HUDEP-2 (cell line): ENCODE measurements around the gene CCDC187.
"Not testable (repeated sequence)": the region's sequence is repeated elsewhere in the genome, so short reads cannot be mapped to it uniquely, and the experiment has no call there.

Experiments
- DNase-seq, 76 experiments: peaks; one replicate each; lab custom pipeline; 2025; ENCODE audit not compliant: unreplicated experiment in 76 of 76; lab: John Stamatoyannopoulos, UW

Gene CCDC187

DNA sequence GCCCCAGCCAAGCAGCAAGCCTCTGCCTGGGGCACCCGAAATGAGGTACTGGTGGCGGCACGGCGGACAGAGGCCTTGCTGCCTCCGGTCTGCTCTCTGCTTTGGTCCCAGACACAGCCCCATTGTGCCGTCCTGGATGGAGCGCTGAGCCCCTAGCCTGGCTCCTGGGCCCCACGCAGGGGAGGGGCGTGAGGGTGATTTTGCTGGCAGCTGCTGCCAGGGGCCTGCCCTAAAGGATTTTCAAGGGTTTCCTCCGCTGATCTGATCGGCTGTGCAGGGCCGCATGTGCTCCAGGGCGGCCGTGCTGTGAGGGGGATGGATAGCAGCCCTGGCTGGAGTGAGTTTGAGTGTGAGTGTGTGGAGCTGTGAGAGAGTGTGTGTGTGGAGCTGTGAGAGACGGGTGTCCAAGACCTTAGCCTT is 24.7 kb upstream of the CCDC187 start:
- no peak for DNase-seq

DNA sequence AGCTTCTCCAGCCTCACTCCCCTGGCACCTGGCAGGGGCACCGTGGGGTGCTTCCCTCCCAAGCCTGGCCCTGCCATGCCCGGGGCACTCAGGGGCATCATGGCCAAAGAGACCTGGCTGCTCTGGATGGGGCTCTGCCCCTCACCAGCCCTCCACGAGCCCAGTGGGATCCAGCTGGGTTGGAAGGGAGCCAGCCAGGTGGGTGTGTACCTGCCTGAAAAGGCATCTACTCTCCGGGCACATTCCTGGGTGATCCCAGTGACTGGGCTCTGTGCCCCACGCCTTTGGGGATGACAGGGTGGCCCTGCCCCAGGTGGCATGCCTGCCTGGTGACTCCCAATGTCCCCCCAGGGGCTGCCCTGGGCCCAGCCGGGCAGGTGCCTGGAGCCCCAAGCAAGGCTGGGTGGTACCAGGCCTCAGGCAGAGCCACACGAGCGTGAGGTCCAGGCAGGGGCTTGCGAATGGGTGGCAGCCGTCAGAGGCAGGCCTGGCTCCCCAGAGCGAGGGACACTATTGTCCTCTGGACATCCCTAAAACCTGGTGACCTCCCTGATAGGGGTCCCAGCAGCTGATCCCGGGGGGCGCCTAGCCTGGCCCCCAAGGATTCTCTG is 24.2 kb upstream of the CCDC187 start:
- no peak for DNase-seq

DNA sequence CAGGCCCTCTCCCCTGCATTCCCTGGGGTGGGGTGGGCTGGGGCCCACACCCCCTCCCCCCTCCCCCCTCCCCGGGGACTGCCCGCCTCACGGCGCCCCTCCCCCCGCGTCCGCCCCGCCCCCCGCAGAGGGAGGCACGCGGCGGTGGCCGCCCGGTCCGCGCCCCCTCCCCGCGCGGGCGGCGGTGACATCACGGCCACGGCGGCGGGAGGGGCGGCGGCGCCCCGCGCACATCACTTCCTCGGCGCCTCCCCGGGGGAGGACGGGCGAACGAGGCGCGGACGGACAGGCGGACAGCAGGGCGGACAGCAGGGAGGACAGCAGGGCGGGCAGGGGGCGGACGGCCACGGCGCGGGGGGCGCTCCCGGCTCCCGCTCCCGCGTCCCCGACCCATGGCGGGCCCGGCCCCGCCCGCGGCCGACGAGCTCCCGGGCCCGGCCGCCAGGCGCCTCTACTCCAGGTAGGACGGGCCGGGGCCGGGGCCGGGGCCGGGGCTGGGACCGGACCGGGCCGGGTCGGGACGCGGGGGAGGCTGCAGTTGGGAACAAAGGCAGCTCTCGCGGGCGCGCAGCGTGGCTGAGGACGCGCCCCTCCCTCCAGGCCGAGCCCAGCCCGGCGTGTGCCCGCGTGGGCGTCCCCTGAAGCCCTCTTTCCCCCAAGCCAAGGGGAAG is 23.5 kb upstream of the CCDC187 start, which contains the start of gene GPSM1:
Gene GPSM1, plus strand, starts transcription at position 236 of the 671 bp plus-strand sequence. Its CDS starts 157 bp downstream, at position 393.
- DNase-seq = no peak

DNA sequence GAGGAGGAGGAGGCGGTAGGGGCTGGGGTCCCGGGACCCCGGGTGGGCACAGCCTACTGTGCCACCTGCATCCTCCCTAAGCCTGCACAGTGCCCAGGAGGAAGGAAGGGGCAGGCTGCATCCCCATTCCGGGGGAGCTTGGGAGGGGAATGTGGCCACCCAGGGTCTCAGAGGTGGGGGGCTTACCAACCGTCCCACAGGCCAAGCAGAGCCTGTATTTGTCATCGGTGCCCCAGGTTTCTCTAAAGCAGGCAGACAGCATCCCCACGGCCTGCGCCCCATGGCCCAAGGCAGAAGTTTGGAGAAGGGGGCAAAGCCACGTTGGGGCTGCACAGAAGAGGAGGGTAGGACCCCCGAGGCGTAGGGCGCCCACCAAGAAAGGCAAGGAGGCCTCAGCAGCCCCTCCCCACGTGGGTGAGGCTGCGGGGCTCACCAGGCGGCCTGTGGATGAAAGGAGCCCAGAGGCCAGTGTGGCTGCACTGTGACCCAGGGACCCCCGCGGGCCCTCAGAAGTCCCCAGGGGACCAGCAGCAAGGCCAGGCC is 22.9 kb upstream of the CCDC187 start:
- DNase-seq = no peak

DNA sequence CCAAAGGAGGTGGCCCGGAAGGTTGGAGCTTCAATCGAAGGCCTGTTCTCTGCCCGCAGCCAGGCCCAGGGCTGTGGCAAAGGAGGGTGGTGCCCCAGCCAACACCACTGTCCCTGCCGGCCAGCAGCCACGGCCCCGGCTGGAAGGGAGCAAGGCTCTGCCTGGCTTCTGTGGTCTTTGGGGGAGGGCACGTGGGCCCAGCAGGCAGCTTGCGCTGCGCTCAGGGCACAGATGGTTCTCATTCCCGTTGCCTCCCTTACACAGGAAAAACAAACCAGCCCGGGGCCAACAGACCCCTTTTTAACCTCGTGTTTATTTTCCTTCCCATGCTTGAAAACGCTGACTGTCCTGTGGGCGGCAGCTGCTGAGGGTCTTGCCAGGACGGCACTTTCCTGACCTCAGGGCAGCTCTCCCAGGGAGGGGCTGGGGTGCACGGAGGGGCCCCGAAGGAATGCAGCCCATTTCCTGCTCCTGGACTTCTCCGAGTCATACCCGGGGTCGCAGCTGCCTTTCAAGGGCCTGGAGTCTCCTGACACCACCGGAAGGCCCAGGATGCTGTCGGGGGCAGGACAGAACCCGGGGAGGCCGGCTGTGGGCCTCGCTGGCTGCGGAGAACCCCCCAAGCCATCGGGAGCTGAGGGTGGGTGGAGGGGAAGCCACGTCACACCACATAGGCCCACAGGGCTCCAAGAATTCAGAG is 22.3 kb upstream of the CCDC187 start:
- no peak for DNase-seq

DNA sequence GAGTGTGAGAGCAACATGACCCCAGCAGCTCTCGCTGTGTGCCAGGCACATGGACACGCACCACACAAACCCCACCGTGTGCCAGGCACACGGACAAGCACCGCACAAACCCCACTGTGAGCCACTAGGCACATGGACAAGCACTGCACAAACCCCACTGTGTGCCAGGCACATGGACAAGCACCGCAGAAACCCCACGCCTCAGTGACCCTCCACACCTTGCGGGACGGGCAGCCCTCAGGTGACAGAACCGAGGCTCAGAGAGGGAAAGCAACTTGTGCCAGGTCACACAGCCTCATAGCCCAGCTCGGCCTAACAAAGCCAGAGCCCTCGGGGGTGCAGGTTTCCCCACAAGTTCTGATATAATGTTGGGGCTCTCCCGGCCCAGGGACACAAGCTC is 21.5 kb upstream of the CCDC187 start:
- DNase-seq = no peak

DNA sequence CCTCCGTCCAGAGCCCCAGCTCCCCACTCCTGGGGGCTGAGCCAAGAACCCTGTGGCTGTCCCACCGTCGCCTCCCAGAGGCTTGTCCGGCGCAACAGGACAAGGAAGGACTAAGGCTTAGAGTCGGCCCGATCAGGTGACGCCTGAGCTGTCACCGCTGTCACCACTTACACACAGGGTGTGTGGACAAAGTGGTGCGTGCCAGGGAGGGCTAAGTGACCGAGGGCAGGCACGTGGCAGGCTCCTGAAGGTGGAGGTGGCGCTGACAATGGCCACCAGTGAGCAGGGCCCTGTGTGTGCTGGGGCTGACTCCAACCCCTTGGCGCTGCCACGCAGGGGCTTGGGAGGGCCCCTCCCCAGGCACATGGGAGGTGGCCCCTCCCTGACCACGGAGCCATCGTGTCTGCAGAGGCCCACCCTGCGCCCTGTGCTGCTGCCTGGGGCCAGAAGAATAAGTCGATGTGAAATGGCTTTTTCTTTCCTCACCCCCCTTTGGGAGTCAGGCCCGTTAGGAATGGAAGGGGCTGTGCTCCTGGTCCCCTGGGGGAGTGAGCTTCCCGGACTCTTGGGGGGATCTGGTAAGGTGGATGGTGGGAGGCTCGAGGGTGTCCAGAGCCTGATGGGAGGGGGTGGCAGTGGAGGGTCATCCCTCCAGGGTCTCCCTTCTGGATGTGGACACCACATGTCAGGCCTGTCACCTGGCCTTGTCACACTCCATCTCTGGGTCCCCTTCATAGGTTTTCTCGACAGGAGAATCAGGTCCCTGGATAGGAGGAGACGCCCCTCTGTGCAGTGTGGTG is 20.8 kb upstream of the CCDC187 start:
- peak in 4 of 76 experiments; percentile 4 to 24 (median 10) for DNase-seq

DNA sequence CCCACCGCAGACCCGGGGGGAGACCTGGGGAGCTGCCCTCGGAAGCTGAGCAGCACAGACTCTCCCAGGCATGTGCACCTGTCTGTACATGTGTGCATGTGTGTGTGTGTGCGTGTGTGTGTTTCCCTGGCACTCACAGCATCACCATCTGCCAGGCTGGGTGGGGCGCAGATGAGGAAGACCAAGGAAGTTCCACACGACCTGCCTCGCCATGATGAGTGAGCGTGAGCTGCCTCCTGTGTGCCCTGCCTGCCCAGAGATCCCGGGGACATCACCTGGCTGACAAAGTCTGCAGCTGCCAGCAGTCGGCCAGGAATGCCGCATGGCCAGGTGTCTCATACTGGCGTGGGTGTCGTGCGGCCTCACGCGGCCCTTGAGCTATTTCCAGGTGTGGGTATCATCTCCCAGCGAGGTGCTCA is 19.5 kb upstream of the CCDC187 start:
- DNase-seq = no peak

DNA sequence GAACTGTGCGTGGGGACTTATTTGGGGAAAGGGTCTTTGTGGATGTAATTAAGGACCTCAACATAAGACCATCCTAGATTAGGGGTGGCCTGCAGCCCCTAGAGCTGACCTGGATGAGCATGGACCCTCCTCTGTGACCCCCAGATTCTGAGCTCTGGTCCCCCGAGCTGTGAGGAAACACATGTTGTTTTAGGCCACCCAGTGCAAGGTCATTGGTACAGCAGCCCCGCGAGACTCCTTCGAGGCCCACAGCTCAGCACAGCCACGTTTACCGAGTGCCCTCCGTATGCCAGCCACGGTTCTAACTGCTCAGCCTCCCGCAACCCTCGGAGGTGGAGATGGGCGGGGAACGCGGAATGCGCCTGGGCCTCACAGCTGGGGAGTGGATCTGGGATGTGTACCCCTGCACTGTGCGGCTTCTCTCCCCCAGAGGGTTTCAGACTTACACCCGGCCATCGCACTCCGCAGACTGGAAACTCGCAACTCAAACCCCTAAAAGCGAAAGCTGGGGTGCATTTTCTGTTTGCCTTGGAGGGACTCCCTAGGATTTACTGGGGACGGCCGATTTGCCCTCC is 18.9 kb upstream of the CCDC187 start:
- no peak for DNase-seq

DNA sequence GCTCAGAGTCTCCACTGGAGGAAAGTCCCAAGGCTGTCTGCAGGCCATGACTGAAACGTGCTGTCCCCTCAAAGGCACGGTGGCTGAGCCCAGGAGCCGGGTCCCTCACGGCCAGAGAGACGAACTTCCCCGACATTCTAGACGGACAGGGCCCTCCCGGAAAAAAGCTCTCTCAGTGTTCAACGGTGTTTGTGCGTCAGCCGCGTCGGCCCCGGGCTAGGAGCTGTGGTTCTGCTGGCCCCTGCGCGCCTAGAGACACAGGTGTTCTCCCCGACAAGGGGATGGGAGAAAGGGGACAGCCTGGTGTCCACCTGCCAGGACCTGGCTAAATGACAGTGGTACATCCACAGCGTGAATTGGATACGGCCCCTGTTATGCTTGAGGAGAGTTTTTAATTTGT is 17.7 kb upstream of the CCDC187 start:
- no peak for DNase-seq

DNA sequence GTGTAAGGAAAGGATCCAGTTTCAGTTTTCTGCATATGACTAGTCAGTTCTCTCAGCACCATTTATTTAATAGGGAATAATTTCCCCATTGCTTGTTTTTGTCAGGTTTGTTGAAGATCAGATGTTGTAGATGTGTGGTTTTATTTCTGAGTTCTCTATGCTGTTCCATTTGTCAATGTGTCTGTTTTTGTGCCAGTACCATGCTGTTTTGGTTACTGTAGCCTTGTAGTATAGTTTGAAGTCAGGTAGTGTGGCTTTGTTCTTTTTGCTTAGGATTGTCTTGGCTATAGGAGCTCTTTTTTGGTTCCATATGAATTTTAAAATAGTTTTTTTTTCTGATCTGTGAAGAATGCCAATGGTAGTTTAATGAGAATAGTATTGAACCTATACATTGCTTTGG is 17.1 kb upstream of the CCDC187 start:
- not testable (repeated sequence) for DNase-seq

DNA sequence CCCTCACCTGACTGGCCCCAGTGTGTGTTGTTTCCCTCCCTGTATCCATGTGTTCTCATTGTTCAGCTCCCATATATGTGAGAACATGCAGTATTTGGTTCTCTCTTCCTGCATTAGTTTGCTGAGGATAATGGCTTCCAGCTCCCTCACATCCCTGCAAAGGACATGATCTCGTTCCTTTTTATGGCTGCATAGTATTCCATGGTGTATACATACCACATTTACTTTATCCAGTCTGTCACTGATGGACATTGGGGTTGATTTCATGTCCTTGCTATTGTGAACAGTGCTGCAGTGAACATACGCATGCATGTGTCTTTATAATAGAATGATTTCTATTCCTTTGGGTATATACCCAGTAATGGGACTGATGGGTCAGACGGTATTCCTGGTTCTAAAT is 16.1 kb upstream of the CCDC187 start:
- not testable (repeated sequence) for DNase-seq

DNA sequence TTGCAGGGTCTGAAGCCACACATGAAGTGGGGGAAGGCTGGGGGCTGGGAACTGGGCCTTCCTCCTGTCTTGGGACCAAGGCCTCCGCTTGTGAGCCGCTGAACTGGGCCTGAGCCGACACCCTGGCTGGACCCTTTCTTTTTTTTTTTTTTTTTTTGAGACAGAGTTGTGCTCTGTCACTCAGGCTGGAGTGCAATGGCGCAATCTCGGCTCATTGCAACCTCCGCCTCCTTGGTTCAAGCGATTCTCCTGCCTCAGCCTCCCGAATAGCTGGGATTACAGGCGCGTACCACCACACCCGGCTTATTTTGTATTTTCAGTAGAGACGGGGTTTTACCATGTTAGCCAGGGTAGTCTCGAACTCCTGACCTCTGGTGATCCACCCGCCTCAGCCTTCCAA is 15.3 kb upstream of the CCDC187 start:
- DNase-seq = not testable (repeated sequence)

DNA sequence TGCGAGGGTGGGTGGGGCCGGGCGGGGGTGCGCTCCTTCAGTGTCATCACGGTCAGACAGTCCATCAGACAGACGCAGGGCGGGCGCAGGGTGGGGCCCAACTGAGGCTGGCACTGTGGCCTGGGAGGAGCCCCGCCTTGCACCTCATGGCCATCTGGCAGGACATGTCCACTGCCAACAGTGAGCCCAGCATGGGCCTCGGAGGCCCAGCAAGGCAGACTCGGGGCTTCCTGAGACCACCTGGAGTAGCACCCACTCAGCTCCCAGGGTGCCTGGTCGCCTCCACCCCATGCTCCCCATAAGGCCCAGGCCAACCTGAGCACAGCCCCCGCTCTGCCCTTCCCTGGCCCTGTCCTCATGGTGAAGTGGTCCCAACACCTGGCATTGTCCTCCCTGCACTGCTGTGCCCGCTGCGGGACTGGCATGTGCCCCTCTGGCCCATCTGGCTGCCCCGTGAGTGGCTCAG is 14.9 kb upstream of the CCDC187 start:
- DNase-seq = peak in 31 of 76 experiments; percentile 2 to 62 (median 22)

DNA sequence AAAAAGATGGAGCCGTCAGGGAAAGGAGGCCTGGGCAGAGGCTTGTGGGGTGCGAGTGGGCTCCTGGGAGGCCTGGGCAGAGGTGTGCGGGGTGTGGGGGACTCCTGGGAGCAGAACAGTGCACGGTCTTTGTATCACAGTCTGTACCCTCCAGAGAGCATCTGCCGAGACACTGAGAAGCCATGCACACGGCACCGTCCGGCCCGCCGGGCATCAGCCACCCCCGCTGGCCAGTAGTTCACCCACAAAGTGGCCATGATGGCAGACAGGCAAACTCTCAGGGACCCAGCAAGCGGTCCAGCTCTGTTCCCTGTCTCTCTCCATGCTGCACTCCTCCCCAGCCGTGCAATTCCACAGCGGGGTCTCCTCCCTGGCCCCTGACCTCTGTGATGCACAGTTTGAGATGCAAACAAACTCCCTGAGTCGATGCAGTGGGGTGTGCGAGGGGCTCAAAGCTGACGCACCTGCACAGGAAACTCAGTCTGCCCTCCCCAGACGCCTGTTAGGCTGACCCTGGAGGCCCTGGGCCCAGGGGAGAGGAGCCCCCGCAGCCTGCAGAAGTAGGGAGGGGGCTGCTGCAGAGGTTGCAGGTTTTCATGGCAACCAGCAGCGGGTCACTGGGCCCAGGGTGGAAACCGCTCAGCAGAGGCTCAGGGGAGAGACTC is 14.3 kb upstream of the CCDC187 start:
- no peak for DNase-seq

DNA sequence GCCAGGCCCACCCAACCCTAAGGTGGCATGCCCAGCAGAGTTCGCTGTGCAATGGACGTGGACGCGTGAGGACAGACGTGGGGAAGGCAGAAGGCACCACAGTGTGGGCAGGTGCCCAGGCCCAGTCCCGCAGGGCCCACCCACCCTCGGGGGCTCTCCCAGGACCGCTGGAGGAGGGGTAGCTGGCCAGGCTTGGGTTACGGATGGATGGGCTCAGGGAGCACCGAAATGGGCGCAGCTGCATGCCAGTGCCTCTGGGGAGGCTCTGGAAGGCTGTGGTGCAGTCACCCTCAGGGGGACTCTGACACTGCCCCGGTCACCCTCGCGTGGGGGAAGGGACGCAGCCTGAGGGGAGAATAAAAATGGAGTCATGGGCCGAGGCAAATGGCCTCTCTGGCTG is 13.8 kb upstream of the CCDC187 start:
- DNase-seq = no peak

DNA sequence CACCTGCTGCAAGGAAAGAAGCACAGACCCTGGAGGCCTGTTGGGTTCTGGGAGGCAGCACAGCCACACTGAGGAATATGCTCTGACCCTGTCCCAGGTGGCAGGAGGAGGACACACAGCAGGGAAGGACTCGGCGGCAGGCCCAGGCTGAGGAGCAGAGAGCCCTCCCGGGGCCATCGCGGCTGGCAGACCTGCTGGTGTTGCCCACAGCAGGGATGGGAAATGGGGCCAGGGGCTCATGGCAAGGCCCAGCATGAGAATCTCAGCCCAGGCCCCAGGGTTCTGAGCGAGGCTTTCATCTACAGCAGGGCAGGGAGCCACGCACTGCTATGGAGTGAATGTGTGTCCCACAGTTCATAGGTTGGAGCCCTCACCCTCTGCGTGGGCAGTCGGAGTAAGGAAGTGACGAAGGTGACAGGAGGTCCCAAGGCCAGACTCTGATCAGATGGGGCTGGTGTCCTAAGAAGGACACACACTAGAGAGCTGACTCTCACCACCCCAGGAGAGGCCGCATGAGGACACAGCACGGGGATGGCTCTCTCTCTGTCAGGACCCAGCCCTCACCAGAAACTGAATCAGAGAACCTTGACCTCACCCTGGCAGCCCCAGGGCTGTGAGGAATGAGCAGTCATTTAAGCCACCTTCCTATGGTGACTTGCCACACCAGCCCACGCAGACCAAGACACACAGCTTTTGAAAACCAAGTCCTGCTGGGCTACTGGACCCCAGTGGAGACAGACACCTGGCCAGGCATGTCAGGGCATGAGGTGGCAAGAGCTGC is 13.2 kb upstream of the CCDC187 start:
- no peak for DNase-seq

DNA sequence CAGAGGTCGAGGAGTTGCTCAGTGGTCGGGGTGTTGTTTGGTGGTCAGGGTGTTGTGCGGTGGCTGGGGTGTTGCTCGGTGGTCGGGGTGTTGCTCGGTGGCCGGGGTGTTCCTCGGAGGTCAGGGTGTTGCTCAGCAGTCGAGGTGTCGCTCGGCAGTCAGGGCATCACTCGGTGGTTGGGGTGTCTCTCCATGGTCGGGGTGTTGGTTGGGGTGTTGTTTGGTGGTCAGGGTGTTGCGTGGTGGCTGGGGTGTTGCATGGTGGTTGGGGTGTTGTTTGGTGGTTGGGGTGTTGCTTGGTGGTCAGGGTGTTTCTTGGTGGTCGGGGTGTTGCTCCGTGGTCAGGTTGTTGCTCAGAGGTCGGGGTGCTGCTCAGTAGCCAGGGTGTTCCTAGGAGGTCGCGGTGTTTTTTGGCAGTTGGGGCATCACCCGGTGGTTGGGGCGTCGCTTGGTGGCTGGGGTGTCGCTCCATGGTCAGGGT is 12.4 kb upstream of the CCDC187 start:
- no peak for DNase-seq

DNA sequence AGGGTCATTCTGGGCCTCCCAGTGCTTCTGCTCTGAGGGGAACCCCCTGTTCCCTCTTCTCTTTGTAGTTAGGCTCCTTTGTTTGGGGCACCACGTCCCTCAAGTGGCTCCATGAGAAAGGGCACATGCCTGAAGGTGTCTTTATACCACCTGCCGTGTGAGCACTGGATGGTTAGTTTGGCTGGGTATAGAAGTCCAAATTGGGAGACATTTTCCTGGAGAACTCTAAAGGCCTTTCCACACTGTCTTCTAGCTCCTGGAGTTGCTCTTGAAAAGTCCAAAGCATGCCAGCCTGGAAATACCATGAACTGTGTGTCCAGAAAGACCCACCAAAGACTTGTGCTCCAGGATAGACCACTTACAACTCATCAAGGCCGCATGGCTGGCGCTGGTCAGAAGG is 11.1 kb upstream of the CCDC187 start:
- DNase-seq = no peak
